ENCODE results near the gene GTF2H3. TPM values are rescaled to one million over a fixed set of nuclear protein-coding genes. Genes with fewer than 3 reads are reported as not detected.
A peak's percentile ranks its signal among the peaks of the same experiment; 100 is the strongest.

GTF2H3 gene
- total RNA-seq, 4 donors from 2014 or later: 19.3 to 28.9 (median 25.2) TPM

DNA sequence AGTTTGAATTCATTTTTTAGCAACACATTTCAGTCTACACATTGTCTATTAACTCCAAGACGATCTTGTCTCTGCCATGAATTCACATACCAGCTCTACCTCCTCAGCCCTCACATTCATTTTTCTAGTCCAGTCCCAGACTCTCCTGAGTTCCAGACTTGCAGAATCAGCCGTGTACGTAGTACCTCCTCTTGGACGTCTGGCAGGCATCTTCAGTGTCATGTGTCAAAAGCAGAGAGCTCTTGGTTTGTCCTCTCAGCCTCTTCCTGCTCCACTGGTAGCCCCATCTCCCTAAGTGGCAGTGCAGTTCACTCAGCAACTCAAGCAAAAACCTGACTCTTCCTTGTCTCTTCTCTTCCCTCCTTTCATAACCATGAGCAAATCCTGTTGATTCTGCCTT lies 22.8 kb downstream of the GTF2H3 start:
- Histone ChIP-seq H3K4me1 (no peaks in the 10 kb centered on the region), H3K27ac (no peak overlapping the region), H3K27me3 (no peaks in the 10 kb centered on the region), H3K4me3 (no peak overlapping the region), H3K36me3 (peaks cover 0 to 82% of the 10 kb centered on the region in 2 donors), H3K9me3 (no peaks in the 10 kb centered on the region)
- TF ChIP-seq EP300 (IDR thresholded peaks at IDR 0.05): no peak
- ATAC-seq: no peak
- WGBS, 2 donors (ENCODE audit: low coverage in 1 of 2): 73 to 82% methylated on average over 4 of the region's 4 CpGs

DNA sequence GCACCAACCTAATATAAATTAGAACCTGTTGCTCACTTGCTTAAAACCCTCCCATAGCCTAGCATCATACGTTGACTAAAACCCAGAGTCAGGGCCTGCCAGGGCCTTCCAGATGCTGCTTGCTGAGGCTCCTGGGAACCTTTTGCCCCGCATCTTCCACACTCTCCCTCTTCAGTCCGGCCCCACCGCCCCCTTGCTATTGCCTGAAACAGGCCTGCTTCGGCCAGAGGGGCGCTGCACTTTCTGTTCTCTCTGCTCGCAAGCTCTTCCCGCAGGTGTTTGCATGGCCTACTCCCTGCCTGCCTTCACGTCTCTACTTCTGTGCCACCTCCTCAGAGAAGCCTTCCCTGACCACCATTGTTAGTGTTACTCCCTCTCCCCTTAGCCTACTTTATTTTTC lies 23.6 kb downstream of the GTF2H3 start:
- no peaks in the 10 kb centered on the region for H3K4me1 ChIP-seq
- no peaks in the 10 kb centered on the region for H3K9me3 ChIP-seq
- no peak for ATAC-seq
- 85 to 88% methylated on average over 5 to 6 of the region's 9 CpGs for WGBS, 2 donors (ENCODE audit: low coverage in 1 of 2)
- TF ChIP-seq, protein P1, sequence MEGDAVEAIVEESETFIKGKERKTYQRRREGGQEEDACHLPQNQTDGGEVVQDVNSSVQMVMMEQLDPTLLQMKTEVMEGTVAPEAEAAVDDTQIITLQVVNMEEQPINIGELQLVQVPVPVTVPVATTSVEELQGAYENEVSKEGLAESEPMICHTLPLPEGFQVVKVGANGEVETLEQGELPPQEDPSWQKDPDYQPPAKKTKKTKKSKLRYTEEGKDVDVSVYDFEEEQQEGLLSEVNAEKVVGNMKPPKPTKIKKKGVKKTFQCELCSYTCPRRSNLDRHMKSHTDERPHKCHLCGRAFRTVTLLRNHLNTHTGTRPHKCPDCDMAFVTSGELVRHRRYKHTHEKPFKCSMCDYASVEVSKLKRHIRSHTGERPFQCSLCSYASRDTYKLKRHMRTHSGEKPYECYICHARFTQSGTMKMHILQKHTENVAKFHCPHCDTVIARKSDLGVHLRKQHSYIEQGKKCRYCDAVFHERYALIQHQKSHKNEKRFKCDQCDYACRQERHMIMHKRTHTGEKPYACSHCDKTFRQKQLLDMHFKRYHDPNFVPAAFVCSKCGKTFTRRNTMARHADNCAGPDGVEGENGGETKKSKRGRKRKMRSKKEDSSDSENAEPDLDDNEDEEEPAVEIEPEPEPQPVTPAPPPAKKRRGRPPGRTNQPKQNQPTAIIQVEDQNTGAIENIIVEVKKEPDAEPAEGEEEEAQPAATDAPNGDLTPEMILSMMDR (IDR thresholded peaks at IDR 0.05): no peak
- TF ChIP-seq POLR2AphosphoS5 (IDR thresholded peaks at IDR 0.05): no peak
- TF ChIP-seq EP300 (IDR thresholded peaks at IDR 0.05): no peak
- no peak for TF ChIP-seq POLR2A (IDR thresholded peaks at IDR 0.05)
- no peaks in the 10 kb centered on the region for H3K27me3 ChIP-seq
- peaks cover 0 to 80% of the 10 kb centered on the region in 2 donors for H3K36me3 ChIP-seq
- no peak overlapping the region for H3K27ac ChIP-seq
- no peak overlapping the region for H3K4me3 ChIP-seq

GRCh38 chr12:123659996-123660727 lies 26.5 kb downstream of the GTF2H3 start:
- no peaks in the 10 kb centered on the region for H3K9me3 ChIP-seq
- WGBS, 2 donors (ENCODE audit: low coverage in 1 of 2): 72 to 76% methylated on average over 5 of the region's 5 CpGs
- no peak overlapping the region for H3K27ac ChIP-seq
- H3K4me1 ChIP-seq: no peaks in the 10 kb centered on the region
- ATAC-seq: no peak
- no peak for TF ChIP-seq EP300 (IDR thresholded peaks at IDR 0.05)
- H3K4me3 ChIP-seq: no peak overlapping the region
- peaks cover 0 to 83% of the 10 kb centered on the region in 2 donors for H3K36me3 ChIP-seq
- no peaks in the 10 kb centered on the region for H3K27me3 ChIP-seq

- ATAC-seq: no peak
- Histone ChIP-seq H3K9me3 (no peaks in the 10 kb centered on the region), H3K36me3 (peaks cover 0 to 17% of the 10 kb centered on the region in 2 donors), H3K27ac (no peak overlapping the region), H3K27me3 (no peaks in the 10 kb centered on the region), H3K4me1 (peaks cover 0 to 23% (median 8%) of the 10 kb centered on the region in 3 donors), H3K4me3 (no peak overlapping the region)
- TF ChIP-seq POLR2AphosphoS5 (IDR thresholded peaks at IDR 0.05): no peak
- TF ChIP-seq, protein P1 (IDR thresholded peaks at IDR 0.05): no peak
- TF ChIP-seq EP300 (IDR thresholded peaks at IDR 0.05): no peak
- WGBS, 2 donors (ENCODE audit: low coverage in 1 of 2): 52 to 64% methylated on average over 2 to 8 of the region's 8 CpGs
Measured at GRCh38 chr12:123667771-123668170, 34.1 kb downstream of the GTF2H3 start.

DNA sequence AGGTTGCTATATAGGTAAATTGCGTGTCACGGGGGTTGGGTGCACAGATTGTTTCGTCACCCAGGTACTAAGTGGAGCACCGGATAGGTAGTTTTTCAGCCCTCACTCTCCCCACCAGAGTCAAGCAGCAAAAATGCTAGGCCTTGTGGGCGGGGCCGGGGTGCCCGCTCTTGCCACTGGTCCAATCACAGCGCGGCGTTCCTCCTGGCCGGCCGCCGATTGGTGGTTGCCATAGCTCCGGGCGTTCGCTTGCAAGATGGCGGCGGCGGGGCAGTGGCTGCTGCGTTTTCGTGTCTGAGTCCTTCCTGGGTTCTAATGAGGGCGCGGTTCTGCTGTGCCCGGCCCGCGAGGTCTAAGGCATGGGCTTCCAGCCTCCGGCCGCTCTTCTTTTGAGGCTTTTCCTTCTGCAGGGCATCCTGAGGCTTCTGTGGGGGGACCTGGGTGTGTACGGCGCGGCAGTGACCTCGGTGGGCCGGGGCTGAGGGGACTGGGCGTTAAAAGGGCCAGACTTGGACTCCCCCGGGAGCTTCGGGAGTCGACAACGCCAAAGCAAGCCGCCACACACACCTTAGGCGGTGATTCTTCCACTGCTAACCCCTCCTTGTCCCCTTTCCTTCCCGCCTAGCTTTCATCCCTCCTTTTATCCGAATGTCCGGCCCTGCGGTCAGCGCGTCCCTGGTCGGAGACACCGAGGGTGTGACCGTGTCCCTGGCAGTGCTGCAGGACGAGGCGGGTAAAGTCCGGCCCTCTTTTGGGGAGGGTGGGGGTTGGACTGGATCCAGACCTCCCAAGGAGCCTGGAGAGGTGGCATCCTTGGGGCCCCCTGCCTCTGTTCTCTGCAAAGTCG lies 37.5 kb downstream of the GTF2H3 start, which contains the start of gene TCTN2:
Gene TCTN2, plus strand, starts transcription at position 232 of the 847 bp plus-strand sequence. Its CDS starts 128 bp downstream, at position 360.
- 0 to 2% methylated on average over 5 to 9 of the region's 53 CpGs for WGBS, 2 donors (ENCODE audit: low coverage in 1 of 2)

More for the DNA sequence above, 37.5 kb downstream of the GTF2H3 start, which contains the start of gene TCTN2:
- no peaks in the 10 kb centered on the region for H3K27me3 ChIP-seq
- TF ChIP-seq, protein P1 (IDR thresholded peaks at IDR 0.05): no peak
- TF ChIP-seq EP300 (IDR thresholded peaks at IDR 0.05) (no peak), POLR2A (IDR thresholded peaks at IDR 0.05) (no peak), POLR2AphosphoS5 (IDR thresholded peaks at IDR 0.05) (no peak)
- H3K4me3 ChIP-seq: peak within 1 kb of the TSS; percentile 64 to 81
- peak; percentile 99 for ATAC-seq
- H3K27ac ChIP-seq: peak within 1 kb of the TSS in 3 of 4 donors; percentile 62 to 69 (median 67)
- peaks cover 0 to 28% of the 10 kb centered on the region in 2 donors for H3K36me3 ChIP-seq
- H3K4me1 ChIP-seq: peaks cover 0 to 25% (median 8%) of the 10 kb centered on the region in 3 donors
- H3K9me3 ChIP-seq: no peaks in the 10 kb centered on the region
